Measurements from ENCODE around the gene SERPINI2.

Gene SERPINI2

GRCh38 chr3:167406876-167407492 lies 66.9 kb downstream of the SERPINI2 start:
- no peak for TF ChIP-seq CTCF (IDR thresholded peaks at IDR 0.05; ENCODE audit: borderline replicate concordance, insufficient read depth, low read depth, low read length)

GRCh38 chr3:167397826-167398225 lies 76.0 kb downstream of the SERPINI2 start:
- H3K4me3 ChIP-seq (ENCODE audit: low read depth, low read length), result no peak overlapping the region
- TF ChIP-seq CTCF (IDR thresholded peaks at IDR 0.05; ENCODE audit: borderline replicate concordance, insufficient read depth, low read depth, low read length), result no peak

More at GRCh38 chr3:167406876-167407492, 66.9 kb downstream of the SERPINI2 start:
- no peak overlapping the region for H3K4me3 ChIP-seq (ENCODE audit: low read depth, low read length)

GRCh38 chr3:167396075-167396474 lies 77.8 kb downstream of the SERPINI2 start:
- TF ChIP-seq CTCF (IDR thresholded peaks at IDR 0.05; ENCODE audit: borderline replicate concordance, insufficient read depth, low read depth, low read length), result no peak
- H3K4me3 ChIP-seq (ENCODE audit: low read depth, low read length), result no peak overlapping the region

- no peak overlapping the region for H3K4me3 ChIP-seq (ENCODE audit: low read depth, low read length)
- no peak for TF ChIP-seq CTCF (IDR thresholded peaks at IDR 0.05; ENCODE audit: borderline replicate concordance, insufficient read depth, low read depth, low read length)
Observed at GRCh38 chr3:167394003-167394402, 79.8 kb downstream of the SERPINI2 start.
